Left forelimb (tissue), 1 donor: Measurements from ENCODE around the gene VAPA.

Experiments used
- DNase-seq: peaks from one replicate; pipeline ENCODE4 v3.0.0-alpha.2; 2018; ENCODE audit warnings: low spot score

The VAPA gene, protein sequence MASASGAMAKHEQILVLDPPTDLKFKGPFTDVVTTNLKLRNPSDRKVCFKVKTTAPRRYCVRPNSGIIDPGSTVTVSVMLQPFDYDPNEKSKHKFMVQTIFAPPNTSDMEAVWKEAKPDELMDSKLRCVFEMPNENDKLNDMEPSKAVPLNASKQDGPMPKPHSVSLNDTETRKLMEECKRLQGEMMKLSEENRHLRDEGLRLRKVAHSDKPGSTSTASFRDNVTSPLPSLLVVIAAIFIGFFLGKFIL

GRCh38 chr18:9913526-9914333 lies at the start of gene VAPA:
Gene VAPA, plus strand, starts transcription at chr18:9914016. Its CDS starts 241 bp downstream, at chr18:9914257.
- peak; percentile 98 for DNase-seq

- no peak for DNase-seq
Measured at GRCh38 chr18:9865764-9866490, 47.9 kb upstream of the VAPA start.

DNA sequence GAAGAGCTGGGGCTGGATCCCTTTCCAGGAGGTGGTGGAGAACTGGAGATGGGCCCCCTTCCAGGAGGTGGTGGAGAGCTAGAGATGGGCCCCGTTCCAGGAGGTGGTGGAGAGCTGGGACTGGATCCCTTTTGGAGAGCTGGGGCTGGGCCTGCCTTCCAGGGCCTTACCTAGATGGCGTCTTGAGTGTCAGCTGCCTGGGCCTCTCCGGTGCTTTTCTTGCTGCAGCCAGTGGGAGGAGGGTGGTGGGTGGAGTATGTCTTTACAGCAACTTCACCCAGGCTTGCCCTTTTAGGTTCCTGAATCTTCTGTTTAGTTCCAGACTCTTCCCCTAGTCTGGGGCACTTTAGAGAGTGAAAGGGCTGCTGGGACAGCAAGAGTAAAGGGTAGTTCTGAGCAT lies 47.2 kb upstream of the VAPA start:
- no peak for DNase-seq

- DNase-seq = no peak
Measured at GRCh38 chr18:9867071-9867594, 46.7 kb upstream of the VAPA start.

GRCh38 chr18:9868857-9869714 lies 44.7 kb upstream of the VAPA start:
- DNase-seq = no peak

DNA sequence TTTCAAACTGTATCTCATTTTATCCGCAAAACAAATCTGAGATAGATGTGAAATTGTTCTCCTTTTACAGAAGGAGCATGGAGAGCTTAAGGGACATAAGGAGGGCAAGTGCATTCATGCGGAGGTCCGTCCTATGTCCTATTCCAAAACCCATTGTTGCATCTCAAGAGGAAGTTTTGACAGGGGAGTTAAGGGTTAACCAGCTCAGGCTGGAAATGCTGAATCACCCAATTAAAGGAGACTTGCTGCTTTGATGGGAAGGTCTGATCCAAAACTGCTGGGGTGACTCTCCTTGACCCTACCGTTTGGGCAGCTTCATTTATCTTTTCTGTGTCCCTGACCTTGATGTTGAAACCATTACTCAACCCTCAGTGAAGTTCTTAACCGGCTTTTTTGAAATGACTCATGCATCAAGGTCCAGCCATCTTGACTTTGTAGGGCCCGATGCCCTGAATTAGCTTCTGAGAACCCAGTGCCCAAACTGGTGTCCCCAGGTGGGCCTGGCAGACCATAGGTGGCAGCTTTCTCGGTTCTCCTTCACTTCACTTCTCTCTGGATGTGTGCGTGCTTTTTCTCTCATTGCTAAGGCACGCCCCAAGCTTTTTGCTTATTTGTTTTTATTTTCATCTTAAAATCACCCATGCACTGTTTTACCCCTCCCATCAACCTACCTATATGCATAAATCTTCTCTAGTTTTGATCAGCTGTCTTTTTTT lies 43.9 kb upstream of the VAPA start:
- DNase-seq = no peak

GRCh38 chr18:9870431-9871008 lies 43.3 kb upstream of the VAPA start:
- no peak for DNase-seq

GRCh38 chr18:9871244-9871746 lies 42.5 kb upstream of the VAPA start:
- DNase-seq = no peak

- no peak for DNase-seq
Measured at GRCh38 chr18:9872823-9873222, 41.0 kb upstream of the VAPA start.

GRCh38 chr18:9874728-9875127 lies 39.1 kb upstream of the VAPA start:
- no peak for DNase-seq

GRCh38 chr18:9876212-9876866 lies 37.5 kb upstream of the VAPA start:
- DNase-seq = no peak

DNA sequence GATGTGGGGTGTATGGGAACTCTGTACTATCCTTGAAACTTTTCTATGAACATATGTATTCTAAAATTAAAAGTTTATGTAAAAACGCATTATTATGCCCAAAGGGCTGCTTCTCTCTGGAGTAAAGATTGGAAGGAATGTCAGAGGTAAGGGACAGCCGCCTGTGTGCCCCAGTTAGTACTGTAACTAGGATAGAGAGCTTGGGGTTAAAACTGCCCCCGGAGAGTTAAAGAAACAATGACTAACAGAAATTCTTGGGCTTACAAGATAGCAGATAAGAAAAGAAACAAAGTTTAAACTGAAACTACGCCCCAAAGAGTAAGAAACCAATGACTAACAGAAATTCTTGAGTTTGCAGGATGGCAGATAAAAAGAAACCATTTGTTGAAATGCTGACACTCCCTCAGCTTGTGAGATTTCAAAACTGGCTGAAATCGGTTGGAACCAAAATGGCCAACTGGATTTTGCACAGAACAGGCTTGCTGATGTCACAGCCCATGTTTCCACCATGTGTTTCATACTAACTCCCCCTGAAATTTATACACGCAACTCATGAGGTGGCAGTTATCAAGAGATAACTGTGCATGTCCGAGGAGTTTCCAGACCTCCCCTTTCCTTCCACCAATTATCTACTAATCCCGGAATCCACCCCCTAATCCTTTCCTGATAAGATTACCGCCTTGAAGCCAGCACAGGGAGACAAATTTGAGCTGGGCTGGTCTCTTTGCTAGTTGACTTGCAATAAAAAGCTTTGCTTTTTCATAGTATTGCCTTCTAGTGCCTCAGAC lies 36.8 kb upstream of the VAPA start:
- no peak for DNase-seq

DNA sequence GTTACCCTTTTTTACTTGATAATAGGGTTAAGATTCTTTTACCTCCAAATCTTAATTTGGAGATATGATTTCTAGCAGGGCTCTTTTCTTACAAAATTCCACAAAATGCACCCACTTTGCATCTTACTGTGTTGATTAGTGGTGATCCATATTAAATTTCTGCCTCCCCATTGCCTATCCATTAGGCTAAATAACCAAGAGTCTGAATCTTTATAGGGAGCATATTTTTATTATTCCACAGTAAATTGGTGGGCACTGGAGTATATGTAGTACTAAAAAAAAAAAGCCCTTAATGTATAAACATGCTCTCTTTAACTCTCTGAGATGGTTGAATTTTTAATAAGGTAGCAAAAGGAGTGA lies 36.2 kb upstream of the VAPA start:
- no peak for DNase-seq

- no peak for DNase-seq
Measured at GRCh38 chr18:9878095-9878494, 35.7 kb upstream of the VAPA start.

GRCh38 chr18:9878783-9879242 lies 35.0 kb upstream of the VAPA start:
- DNase-seq = no peak

- DNase-seq = no peak
Measured at GRCh38 chr18:9884090-9884489, 29.7 kb upstream of the VAPA start.

DNA sequence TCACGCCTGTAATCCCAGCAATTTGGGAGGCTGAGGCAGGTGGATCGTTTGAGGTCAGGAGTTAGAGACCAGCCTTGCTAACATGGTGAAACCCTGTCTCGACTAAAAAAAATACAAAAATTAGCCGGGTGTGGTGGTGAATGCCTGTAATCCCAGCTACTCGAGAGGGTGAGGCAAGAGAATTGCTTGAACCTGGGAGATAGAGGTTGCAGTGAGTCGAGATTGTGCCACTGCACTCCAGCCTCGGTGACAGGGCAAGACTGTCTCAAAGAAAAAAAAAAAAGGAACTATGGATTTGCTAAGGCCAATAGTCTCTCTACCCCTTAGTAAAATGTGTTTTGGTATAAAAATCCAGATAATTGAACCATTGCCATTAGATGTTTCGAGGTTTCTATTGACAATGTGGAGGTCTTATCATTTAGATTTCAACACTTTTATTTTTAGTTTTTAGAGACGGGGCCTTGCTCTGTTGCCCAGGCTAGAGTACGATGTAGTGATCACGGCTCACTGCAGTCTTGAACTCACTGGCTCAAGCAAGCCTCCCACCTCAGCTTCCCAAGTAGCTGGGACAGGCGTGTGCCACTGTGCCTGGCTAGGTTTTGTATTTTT lies 29.2 kb upstream of the VAPA start:
- DNase-seq = no peak

- DNase-seq = no peak
Measured at GRCh38 chr18:9885170-9886004, 28.4 kb upstream of the VAPA start, which contains the start of gene TXNDC2. Gene TXNDC2, plus strand, starts transcription at chr18:9885973. Its CDS starts 708 bp downstream, at chr18:9886681.
